Liver (tissue), 3 donors: ENCODE measurements around the gene AK1.

Experiments used
- FOXA2 ChIP-seq: IDR thresholded peaks from 2 replicates; pipeline ENCODE4 v1.6.1; 2016; ENCODE audit warnings: antibody characterized with exemption
- GABPA ChIP-seq, 2 donors: IDR thresholded peaks in 1 of 2; conservative IDR thresholded peaks in 1 of 2; 2 replicates each; pipeline ENCODE4 v1.6.1; 2016; ENCODE audit warnings: antibody characterized with exemption in 2 of 2, mild to moderate bottlenecking in 1 of 2, moderate library complexity in 1 of 2
- HNF4A ChIP-seq, 2 donors: conservative IDR thresholded peaks; 2 replicates each; pipeline ENCODE4 v1.6.1; 2016; ENCODE audit warnings: antibody characterized with exemption in 2 of 2, mild to moderate bottlenecking in 2 of 2
- JUND ChIP-seq, 2 donors: IDR thresholded peaks; 2 replicates each; pipeline ENCODE4 v1.6.1; 2016; ENCODE audit warnings: antibody characterized with exemption in 2 of 2
- MAX ChIP-seq: IDR thresholded peaks from 2 replicates; pipeline ENCODE4 v1.6.1; 2016; ENCODE audit warnings: antibody characterized with exemption
- RAD21 ChIP-seq, 2 donors: IDR thresholded peaks; 2 replicates each; pipeline ENCODE4 v1.6.1; 2016; ENCODE audit warnings: antibody characterized with exemption in 2 of 2, mild to moderate bottlenecking in 2 of 2
- TAF1 ChIP-seq: conservative IDR thresholded peaks from 2 replicates; pipeline ENCODE4 v1.6.1; 2016; ENCODE audit warnings: antibody characterized with exemption, mild to moderate bottlenecking
- YY1 ChIP-seq: IDR thresholded peaks from 2 replicates; pipeline ENCODE4 v1.6.1; 2016; ENCODE audit warnings: antibody characterized with exemption, mild to moderate bottlenecking
- ZBTB33 ChIP-seq: IDR thresholded peaks from 2 replicates; pipeline ENCODE4 v1.6.1; 2016; ENCODE audit warnings: antibody characterized with exemption
- TF ChIP-seq, protein P1 (sequence below): IDR thresholded peaks from 2 replicates; pipeline ENCODE4 v1.6.1; 2016; ENCODE audit warnings: antibody characterized with exemption
- TF ChIP-seq, protein P2 (sequence below): fragments of 150-350 bp; IDR thresholded peaks from 2 replicates; pipeline ENCODE4 v1.5.1; 2017; ENCODE audit warnings: improper control_type of control experiment, low read depth, low read length; ENCODE audit not compliant: missing input control
- TF ChIP-seq, protein P3 (sequence below): IDR thresholded peaks from 2 replicates; pipeline ENCODE4 v1.6.1; 2016; ENCODE audit warnings: antibody characterized with exemption, mild to moderate bottlenecking
- donor health status: healthy.
- donor health status: healthy.

DNA sequence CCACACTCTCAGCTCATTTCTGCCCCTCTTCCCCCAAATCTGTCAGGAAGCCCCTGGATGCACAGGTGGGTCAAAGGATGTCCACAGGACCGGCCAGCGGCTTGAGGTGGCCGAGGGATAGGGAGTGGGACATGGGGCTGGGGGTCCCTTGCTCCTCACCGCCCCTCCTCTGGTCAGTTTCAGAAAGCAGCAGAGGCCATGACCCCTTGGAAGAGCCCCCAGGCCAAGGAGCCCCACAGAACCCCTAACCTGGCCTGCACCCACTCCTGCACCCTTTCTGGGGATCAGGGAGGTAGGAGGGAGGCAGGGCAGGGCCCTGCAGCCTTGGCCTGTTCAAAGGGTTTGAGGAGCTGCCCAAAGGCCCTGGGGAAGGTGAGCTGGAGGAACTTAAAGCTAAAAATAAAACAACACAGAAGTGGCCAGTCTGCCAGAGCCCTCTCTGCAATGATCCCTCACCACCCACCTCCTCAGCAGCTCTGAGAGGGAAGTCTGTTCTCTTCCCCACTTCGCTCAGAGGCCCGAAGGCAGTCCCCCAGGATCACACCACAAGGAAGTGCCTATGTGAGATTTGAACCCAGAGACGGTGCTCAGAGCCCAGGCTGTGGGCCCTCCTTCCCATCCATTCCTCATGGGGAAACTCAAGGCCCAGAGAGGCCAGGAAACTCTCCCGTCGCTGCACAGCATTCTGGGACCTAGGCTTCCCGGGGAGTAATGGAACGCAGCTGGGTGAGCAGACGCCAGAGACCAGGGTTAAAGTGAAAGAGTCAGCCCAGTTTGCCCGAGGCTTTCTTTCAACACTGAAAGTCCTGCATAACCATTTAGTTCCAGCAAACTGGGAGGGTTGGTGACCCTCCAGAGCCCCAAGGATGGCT lies 23.9 kb downstream of the AK1 start:
- TF ChIP-seq, protein P1, sequence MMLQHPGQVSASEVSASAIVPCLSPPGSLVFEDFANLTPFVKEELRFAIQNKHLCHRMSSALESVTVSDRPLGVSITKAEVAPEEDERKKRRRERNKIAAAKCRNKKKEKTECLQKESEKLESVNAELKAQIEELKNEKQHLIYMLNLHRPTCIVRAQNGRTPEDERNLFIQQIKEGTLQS = no peak
- TF ChIP-seq FOXA2 (no peak), MAX (no peak), GABPA (IDR thresholded peaks at IDR 0.05 in 1 of 2, conservative IDR thresholded peaks at IDR 0.05 in 1 of 2) (no peak), YY1 (no peak), TAF1 (no peak), RAD21 (IDR thresholded peaks at IDR 0.05) (no peak), ZBTB33 (no peak), JUND (IDR thresholded peaks at IDR 0.05) (no peak), HNF4A (conservative IDR thresholded peaks at IDR 0.05) (no peak)
- TF ChIP-seq, protein P2, sequence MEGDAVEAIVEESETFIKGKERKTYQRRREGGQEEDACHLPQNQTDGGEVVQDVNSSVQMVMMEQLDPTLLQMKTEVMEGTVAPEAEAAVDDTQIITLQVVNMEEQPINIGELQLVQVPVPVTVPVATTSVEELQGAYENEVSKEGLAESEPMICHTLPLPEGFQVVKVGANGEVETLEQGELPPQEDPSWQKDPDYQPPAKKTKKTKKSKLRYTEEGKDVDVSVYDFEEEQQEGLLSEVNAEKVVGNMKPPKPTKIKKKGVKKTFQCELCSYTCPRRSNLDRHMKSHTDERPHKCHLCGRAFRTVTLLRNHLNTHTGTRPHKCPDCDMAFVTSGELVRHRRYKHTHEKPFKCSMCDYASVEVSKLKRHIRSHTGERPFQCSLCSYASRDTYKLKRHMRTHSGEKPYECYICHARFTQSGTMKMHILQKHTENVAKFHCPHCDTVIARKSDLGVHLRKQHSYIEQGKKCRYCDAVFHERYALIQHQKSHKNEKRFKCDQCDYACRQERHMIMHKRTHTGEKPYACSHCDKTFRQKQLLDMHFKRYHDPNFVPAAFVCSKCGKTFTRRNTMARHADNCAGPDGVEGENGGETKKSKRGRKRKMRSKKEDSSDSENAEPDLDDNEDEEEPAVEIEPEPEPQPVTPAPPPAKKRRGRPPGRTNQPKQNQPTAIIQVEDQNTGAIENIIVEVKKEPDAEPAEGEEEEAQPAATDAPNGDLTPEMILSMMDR = no peak
- TF ChIP-seq, protein P3, sequence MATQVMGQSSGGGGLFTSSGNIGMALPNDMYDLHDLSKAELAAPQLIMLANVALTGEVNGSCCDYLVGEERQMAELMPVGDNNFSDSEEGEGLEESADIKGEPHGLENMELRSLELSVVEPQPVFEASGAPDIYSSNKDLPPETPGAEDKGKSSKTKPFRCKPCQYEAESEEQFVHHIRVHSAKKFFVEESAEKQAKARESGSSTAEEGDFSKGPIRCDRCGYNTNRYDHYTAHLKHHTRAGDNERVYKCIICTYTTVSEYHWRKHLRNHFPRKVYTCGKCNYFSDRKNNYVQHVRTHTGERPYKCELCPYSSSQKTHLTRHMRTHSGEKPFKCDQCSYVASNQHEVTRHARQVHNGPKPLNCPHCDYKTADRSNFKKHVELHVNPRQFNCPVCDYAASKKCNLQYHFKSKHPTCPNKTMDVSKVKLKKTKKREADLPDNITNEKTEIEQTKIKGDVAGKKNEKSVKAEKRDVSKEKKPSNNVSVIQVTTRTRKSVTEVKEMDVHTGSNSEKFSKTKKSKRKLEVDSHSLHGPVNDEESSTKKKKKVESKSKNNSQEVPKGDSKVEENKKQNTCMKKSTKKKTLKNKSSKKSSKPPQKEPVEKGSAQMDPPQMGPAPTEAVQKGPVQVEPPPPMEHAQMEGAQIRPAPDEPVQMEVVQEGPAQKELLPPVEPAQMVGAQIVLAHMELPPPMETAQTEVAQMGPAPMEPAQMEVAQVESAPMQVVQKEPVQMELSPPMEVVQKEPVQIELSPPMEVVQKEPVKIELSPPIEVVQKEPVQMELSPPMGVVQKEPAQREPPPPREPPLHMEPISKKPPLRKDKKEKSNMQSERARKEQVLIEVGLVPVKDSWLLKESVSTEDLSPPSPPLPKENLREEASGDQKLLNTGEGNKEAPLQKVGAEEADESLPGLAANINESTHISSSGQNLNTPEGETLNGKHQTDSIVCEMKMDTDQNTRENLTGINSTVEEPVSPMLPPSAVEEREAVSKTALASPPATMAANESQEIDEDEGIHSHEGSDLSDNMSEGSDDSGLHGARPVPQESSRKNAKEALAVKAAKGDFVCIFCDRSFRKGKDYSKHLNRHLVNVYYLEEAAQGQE = no peak
